DND-41 (cell line): Measurements from ENCODE around the gene F2R.

ENCODE experiments used
- ATAC-seq: fragments of 200-7000 bp; cut with Tn5 transposase; 3 replicates; pipeline ENCODE4 v1.9.1; 2021; ENCODE audit warnings: low read depth; ENCODE audit not compliant: insufficient read depth
- DNase-seq: peaks from one replicate; pipeline ENCODE4 v3.0.0-alpha.2; 2020
- H2AFZ ChIP-seq: 2 replicates; pipeline ENCODE4 v1.6.0; 2012; ENCODE audit warnings: low read depth, low read length
- H3K27ac ChIP-seq: 2 replicates; pipeline ENCODE4 v1.5.1; 2012; ENCODE audit warnings: low read length, inconsistent platforms
- H3K27me3 ChIP-seq: fragments of 200-600 bp; sonication (generic); 2 replicates; pipeline ENCODE4 v1.6.0; 2012; ENCODE audit warnings: low read length, mild to moderate bottlenecking, inconsistent platforms; ENCODE audit not compliant: insufficient read depth, poor library complexity
- H3K36me3 ChIP-seq: 2 replicates; pipeline ENCODE4 v1.5.1; 2012; ENCODE audit warnings: low read length, inconsistent platforms; ENCODE audit not compliant: insufficient read depth
- H3K4me1 ChIP-seq: 2 replicates; pipeline ENCODE4 v1.5.1; 2012; ENCODE audit warnings: mild to moderate bottlenecking, low read length; ENCODE audit not compliant: insufficient read depth
- H3K4me2 ChIP-seq: 2 replicates; pipeline ENCODE4 v1.6.0; 2012; ENCODE audit warnings: mild to moderate bottlenecking, moderate library complexity, low read length, inconsistent platforms; ENCODE audit not compliant: insufficient read depth
- H3K4me3 ChIP-seq, 2 experiments: fragments of 200-600 bp in 1 of 2; shearing (Covaris generic) in 1 of 2; 2 replicates each; pipeline ENCODE4 v1.5.1; 2012 to 2016; ENCODE audit warnings: inconsistent platforms in 2 of 2, low read length in 2 of 2, mild to moderate bottlenecking in 2 of 2, low read depth in 1 of 2, moderate library complexity in 1 of 2
- H3K79me2 ChIP-seq: 2 replicates; pipeline ENCODE4 v1.6.0; 2012; ENCODE audit warnings: low read length, inconsistent platforms; ENCODE audit not compliant: insufficient read depth
- H3K9ac ChIP-seq: 2 replicates; pipeline ENCODE4 v1.6.0; 2012; ENCODE audit warnings: low read depth, mild to moderate bottlenecking, inconsistent platforms, low read length, moderate library complexity
- H3K9me3 ChIP-seq: 2 replicates; pipeline ENCODE4 v1.5.1; 2012; ENCODE audit warnings: low read length, moderate library complexity, mild to moderate bottlenecking, inconsistent platforms; ENCODE audit not compliant: insufficient read depth, severe bottlenecking
- H4K20me1 ChIP-seq: 2 replicates; pipeline ENCODE4 v1.6.0; 2012; ENCODE audit warnings: low read length; ENCODE audit not compliant: insufficient read depth
- EZH2 ChIP-seq: IDR thresholded peaks from 3 replicates; pipeline ENCODE4 v1.6.1; 2012; ENCODE audit warnings: borderline replicate concordance, low read depth, mild to moderate bottlenecking, moderate library complexity, low read length, inconsistent platforms; ENCODE audit not compliant: severe bottlenecking
- TF ChIP-seq, protein P1 (sequence below): IDR thresholded peaks from 2 replicates; pipeline ENCODE4 v1.5.1; 2012; ENCODE audit warnings: borderline replicate concordance, low read length, moderate library complexity, mild to moderate bottlenecking; ENCODE audit not compliant: poor library complexity, severe bottlenecking; ENCODE audit errors: extremely low read depth

The F2R gene

DNA sequence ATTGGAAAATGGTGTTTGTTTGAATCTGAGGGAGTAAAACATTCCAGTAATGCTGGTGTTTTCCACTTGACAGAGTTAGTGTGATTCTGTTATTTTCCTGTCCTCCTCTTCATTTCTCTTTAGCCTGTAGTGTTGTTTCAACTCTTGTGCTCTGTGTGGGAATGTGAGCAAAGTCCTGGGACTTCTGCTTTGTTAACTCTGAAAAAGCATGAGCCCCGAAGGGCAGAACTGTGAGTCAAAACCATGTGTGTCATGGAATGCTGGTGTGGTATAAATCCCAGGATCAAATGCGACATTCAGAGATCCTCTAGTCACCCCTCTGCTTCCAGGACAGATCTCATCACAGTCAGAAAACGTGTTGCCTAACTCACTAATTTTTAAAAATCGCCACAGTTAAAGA, 8.9 kb downstream of the F2R start:
- H3K9ac ChIP-seq: no peak overlapping the region
- peaks cover 6% of the 10 kb centered on the region for H3K9me3 ChIP-seq
- no peaks in the 10 kb centered on the region for H3K27me3 ChIP-seq
- H3K79me2 ChIP-seq: no peaks in the 10 kb centered on the region
- ATAC-seq (no peak), DNase-seq (no peak)
- no peaks in the 10 kb centered on the region for H3K36me3 ChIP-seq
- H3K4me3 ChIP-seq: no peak overlapping the region
- H3K4me2 ChIP-seq: no peak overlapping the region
- H3K27ac ChIP-seq: no peak overlapping the region
- no peak overlapping the region for H2AFZ ChIP-seq
- TF ChIP-seq EZH2: no peak
- TF ChIP-seq, protein P1, sequence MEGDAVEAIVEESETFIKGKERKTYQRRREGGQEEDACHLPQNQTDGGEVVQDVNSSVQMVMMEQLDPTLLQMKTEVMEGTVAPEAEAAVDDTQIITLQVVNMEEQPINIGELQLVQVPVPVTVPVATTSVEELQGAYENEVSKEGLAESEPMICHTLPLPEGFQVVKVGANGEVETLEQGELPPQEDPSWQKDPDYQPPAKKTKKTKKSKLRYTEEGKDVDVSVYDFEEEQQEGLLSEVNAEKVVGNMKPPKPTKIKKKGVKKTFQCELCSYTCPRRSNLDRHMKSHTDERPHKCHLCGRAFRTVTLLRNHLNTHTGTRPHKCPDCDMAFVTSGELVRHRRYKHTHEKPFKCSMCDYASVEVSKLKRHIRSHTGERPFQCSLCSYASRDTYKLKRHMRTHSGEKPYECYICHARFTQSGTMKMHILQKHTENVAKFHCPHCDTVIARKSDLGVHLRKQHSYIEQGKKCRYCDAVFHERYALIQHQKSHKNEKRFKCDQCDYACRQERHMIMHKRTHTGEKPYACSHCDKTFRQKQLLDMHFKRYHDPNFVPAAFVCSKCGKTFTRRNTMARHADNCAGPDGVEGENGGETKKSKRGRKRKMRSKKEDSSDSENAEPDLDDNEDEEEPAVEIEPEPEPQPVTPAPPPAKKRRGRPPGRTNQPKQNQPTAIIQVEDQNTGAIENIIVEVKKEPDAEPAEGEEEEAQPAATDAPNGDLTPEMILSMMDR: no peak
- no peaks in the 10 kb centered on the region for H4K20me1 ChIP-seq
- H3K4me1 ChIP-seq: no peaks in the 10 kb centered on the region

DNA sequence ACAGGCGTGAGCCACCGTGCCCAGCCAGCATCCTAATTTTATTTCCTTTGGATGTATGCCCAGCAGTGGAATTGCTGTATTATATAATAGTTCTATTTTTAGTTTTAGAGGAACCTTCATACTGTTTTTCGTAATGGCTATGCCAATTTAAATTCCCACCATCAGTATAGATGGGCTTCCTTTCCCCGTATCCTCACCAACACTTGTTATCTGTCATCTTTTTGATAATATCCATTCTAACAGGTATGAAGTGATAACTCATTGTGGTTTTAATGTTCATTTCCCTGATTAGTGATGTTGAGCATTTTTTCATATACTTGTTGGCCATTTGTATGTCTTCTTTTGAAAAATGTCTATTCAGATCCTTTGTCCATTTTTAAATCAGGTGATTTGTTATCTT, 13.0 kb downstream of the F2R start:
- Histone ChIP-seq H3K27me3 (no peaks in the 10 kb centered on the region), H3K4me1 (no peaks in the 10 kb centered on the region), H3K9ac (no peak overlapping the region), H3K36me3 (no peaks in the 10 kb centered on the region), H3K79me2 (no peaks in the 10 kb centered on the region), H3K4me2 (no peak overlapping the region), H3K9me3 (peaks cover 10% of the 10 kb centered on the region), H3K4me3 (no peak overlapping the region), H4K20me1 (no peaks in the 10 kb centered on the region), H2AFZ (no peak overlapping the region), H3K27ac (no peak overlapping the region)
- no peak for ATAC-seq
- TF ChIP-seq, protein P1: no peak
- TF ChIP-seq EZH2: no peak
- DNase-seq: no peak

DNA sequence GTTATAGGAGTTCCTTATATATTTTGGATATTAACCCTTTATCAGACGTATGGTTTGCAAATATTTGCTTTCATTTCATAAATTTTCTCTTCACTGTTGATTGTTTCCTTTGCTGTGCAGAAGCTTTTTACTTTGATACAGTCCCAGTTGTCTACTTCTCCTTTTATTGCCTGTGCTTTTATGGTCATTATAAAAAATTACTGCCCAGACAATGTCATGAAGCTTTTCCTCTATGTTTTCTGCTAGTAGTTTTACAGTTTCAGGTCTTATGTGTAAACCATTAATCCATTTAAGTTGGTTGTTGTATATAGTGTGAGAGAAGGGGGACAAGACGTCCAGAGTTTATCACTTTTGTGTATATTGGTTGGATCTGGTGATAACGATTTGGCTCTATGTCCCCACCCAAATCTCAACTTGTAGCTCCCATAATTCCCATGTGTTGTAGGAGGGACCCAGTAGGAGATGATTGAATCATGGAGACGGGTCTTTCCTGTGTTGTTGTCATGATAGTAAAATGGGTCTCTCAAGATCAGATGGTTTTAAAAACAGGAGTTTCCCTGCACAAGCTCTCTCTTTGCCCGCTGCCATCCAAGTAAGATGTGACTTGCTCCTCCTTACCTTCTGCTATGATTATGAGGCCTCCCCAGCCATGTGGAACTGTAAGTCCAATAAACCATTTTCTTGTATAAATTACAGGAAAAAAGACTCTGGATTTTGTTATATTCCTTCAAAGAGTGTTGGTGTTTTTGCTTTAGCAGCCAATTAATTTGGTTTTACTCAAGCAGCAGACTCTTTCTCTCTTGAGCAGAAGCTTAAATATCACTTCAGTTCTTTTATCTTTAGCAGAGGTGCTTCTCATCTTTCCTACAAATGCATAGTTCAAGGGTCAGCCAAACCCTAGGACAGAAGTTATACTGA, 13.7 kb downstream of the F2R start:
- DNase-seq (no peak), ATAC-seq (no peak)
- Histone ChIP-seq H3K9me3 (peaks cover 10% of the 10 kb centered on the region), H3K4me2 (no peak overlapping the region), H3K27me3 (no peaks in the 10 kb centered on the region), H3K36me3 (no peaks in the 10 kb centered on the region), H4K20me1 (no peaks in the 10 kb centered on the region), H3K4me3 (no peak overlapping the region), H3K9ac (no peak overlapping the region), H3K79me2 (no peaks in the 10 kb centered on the region), H3K27ac (no peak overlapping the region), H2AFZ (no peak overlapping the region), H3K4me1 (no peaks in the 10 kb centered on the region)
- TF ChIP-seq EZH2: no peak
- TF ChIP-seq, protein P1: no peak
